Measurements from ENCODE around the gene CHCHD6. TPM values are rescaled to one million over a fixed set of nuclear protein-coding genes. Genes with fewer than 3 reads are reported as not detected.

CHCHD6 gene
- total RNA-seq, 2 experiments from 2014 or later = 16.6 to 21.2 TPM

GRCh38 chr3:126816298-126816697 is 112.3 kb downstream of the CHCHD6 start:
- TF ChIP-seq, protein P1, sequence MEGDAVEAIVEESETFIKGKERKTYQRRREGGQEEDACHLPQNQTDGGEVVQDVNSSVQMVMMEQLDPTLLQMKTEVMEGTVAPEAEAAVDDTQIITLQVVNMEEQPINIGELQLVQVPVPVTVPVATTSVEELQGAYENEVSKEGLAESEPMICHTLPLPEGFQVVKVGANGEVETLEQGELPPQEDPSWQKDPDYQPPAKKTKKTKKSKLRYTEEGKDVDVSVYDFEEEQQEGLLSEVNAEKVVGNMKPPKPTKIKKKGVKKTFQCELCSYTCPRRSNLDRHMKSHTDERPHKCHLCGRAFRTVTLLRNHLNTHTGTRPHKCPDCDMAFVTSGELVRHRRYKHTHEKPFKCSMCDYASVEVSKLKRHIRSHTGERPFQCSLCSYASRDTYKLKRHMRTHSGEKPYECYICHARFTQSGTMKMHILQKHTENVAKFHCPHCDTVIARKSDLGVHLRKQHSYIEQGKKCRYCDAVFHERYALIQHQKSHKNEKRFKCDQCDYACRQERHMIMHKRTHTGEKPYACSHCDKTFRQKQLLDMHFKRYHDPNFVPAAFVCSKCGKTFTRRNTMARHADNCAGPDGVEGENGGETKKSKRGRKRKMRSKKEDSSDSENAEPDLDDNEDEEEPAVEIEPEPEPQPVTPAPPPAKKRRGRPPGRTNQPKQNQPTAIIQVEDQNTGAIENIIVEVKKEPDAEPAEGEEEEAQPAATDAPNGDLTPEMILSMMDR (IDR thresholded peaks at IDR 0.05) = no peak
- intact Hi-C loops (cut with micrococcal nuclease) = no loop called here
- Mint-ChIP-seq H3K27ac (no peak overlapping the region), H3K36me3 (ENCODE audit: low read depth) (peaks cover 4% of the 10 kb centered on the region), H3K4me3 (no peak overlapping the region), H3K27me3 (no peaks in the 10 kb centered on the region), H3K4me1 (ENCODE audit: low read depth) (no peaks in the 10 kb centered on the region), H3K9me3 (peaks cover 4% of the 10 kb centered on the region)
- no peak for DNase-seq
- ATAC-seq = no peak
- POLR2A ChIA-PET = no interaction called here
- CTCF ChIA-PET = no interaction called here

GRCh38 chr3:126816986-126817777 is 113.1 kb downstream of the CHCHD6 start:
- Mint-ChIP-seq H3K4me3 (no peak overlapping the region), H3K36me3 (ENCODE audit: low read depth) (peaks cover 4% of the 10 kb centered on the region), H3K9me3 (peaks cover 10% of the 10 kb centered on the region), H3K4me1 (ENCODE audit: low read depth) (no peaks in the 10 kb centered on the region), H3K27me3 (no peaks in the 10 kb centered on the region), H3K27ac (no peak overlapping the region)
- ChIA-PET POLR2A (interaction anchor here (0.7 kb wide), 1 partner anchor 227 kb away, joined by 3 read pairs; no protein-coding TSS in a partner anchor), CTCF (no interaction called here)
- TF ChIP-seq, protein P1 (IDR thresholded peaks at IDR 0.05) = no peak
- ATAC-seq (no peak), DNase-seq (no peak)
- intact Hi-C loops (cut with micrococcal nuclease) = no loop called here

GRCh38 chr3:126817781-126818180 is 113.7 kb downstream of the CHCHD6 start:
- no peak for ATAC-seq
- ChIA-PET POLR2A (interaction anchor here (0.7 kb wide), 1 partner anchor 227 kb away, joined by 3 read pairs; no protein-coding TSS in a partner anchor), CTCF (no interaction called here)
- intact Hi-C loops (cut with micrococcal nuclease) = no loop called here
- no peaks in the 10 kb centered on the region for H3K4me1 Mint-ChIP-seq (ENCODE audit: low read depth)
- TF ChIP-seq, protein P1 (IDR thresholded peaks at IDR 0.05) = no peak
- no peak for DNase-seq
- H3K27ac Mint-ChIP-seq = no peak overlapping the region
- no peak overlapping the region for H3K4me3 Mint-ChIP-seq
- no peaks in the 10 kb centered on the region for H3K27me3 Mint-ChIP-seq
- H3K9me3 Mint-ChIP-seq = peaks cover 10% of the 10 kb centered on the region
- H3K36me3 Mint-ChIP-seq (ENCODE audit: low read depth) = peaks cover 4% of the 10 kb centered on the region

- H3K27ac Mint-ChIP-seq = no peak overlapping the region
Measured at GRCh38 chr3:126818400-126819095, 114.5 kb downstream of the CHCHD6 start.

More at GRCh38 chr3:126818400-126819095, 114.5 kb downstream of the CHCHD6 start:
- no peaks in the 10 kb centered on the region for H3K4me1 Mint-ChIP-seq (ENCODE audit: low read depth)
- ChIA-PET POLR2A (no interaction called here), CTCF (no interaction called here)
- ATAC-seq (no peak), DNase-seq (no peak)
- H3K9me3 Mint-ChIP-seq = peaks cover 10% of the 10 kb centered on the region
- TF ChIP-seq, protein P1 (IDR thresholded peaks at IDR 0.05) = no peak
- H3K36me3 Mint-ChIP-seq (ENCODE audit: low read depth) = peaks cover 4% of the 10 kb centered on the region
- no peaks in the 10 kb centered on the region for H3K27me3 Mint-ChIP-seq
- intact Hi-C loops (cut with micrococcal nuclease) = no loop called here
- no peak overlapping the region for H3K4me3 Mint-ChIP-seq

Data from activated CD8-positive, alpha-beta T cell treated with anti-CD3 and anti-CD28 coated beads for 36 hours (primary cell).